ENCODE measurements around the gene CNN3.
A peak's percentile ranks its signal among the peaks of the same experiment; 100 is the strongest.

CNN3 gene

GRCh38 chr1:94887106-94887505, 39.8 kb downstream of the CNN3 start:
- DNase-seq (ENCODE audit: low spot score) (no peak), ATAC-seq (ENCODE audit: low read depth) (no peak)
- Histone ChIP-seq H3K4me3 (ENCODE audit: severe bottlenecking) (no peak overlapping the region), H3K27me3 (ENCODE audit: insufficient read depth, poor library complexity, severe bottlenecking) (no peaks in the 10 kb centered on the region), H3K36me3 (ENCODE audit: low read depth) (no peaks in the 10 kb centered on the region), H3K27ac (ENCODE audit: poor library complexity, severe bottlenecking) (no peak overlapping the region), H3K9me3 (ENCODE audit: severe bottlenecking) (no peaks in the 10 kb centered on the region), H3K4me1 (ENCODE audit: insufficient read depth, poor library complexity, severe bottlenecking) (peaks cover 8% of the 10 kb centered on the region)
- TF ChIP-seq CTCF (IDR thresholded peaks at IDR 0.05; ENCODE audit: poor library complexity, severe bottlenecking), result no peak

DNA sequence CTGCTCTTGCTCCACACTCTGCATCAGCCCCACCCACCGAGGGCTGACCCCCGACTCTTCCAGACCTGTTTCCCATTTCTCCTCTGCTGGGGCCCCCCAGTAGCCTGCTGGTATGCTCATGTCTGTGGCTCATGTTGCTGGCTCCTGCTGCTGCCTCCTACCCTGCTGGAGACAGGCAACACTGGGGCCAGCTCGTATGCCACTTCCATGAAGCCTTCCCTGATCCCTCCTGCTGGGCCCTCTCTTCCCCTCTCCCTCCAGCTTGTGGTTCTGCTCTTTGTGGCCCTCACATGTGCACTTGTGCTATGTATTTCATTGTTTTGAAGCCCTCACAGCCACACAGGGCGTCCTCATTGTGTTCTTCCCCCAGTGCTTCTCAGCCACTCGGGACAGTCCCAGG, 40.5 kb downstream of the CNN3 start:
- DNase-seq (ENCODE audit: low spot score) (no peak), ATAC-seq (ENCODE audit: low read depth) (no peak)
- no peak for TF ChIP-seq CTCF (IDR thresholded peaks at IDR 0.05; ENCODE audit: poor library complexity, severe bottlenecking)
- H3K4me1 ChIP-seq (ENCODE audit: insufficient read depth, poor library complexity, severe bottlenecking), result peaks cover 8% of the 10 kb centered on the region
- no peak overlapping the region for H3K27ac ChIP-seq (ENCODE audit: poor library complexity, severe bottlenecking)
- no peaks in the 10 kb centered on the region for H3K36me3 ChIP-seq (ENCODE audit: low read depth)
- H3K4me3 ChIP-seq (ENCODE audit: severe bottlenecking), result no peak overlapping the region
- H3K27me3 ChIP-seq (ENCODE audit: insufficient read depth, poor library complexity, severe bottlenecking), result no peaks in the 10 kb centered on the region
- no peaks in the 10 kb centered on the region for H3K9me3 ChIP-seq (ENCODE audit: severe bottlenecking)

DNA sequence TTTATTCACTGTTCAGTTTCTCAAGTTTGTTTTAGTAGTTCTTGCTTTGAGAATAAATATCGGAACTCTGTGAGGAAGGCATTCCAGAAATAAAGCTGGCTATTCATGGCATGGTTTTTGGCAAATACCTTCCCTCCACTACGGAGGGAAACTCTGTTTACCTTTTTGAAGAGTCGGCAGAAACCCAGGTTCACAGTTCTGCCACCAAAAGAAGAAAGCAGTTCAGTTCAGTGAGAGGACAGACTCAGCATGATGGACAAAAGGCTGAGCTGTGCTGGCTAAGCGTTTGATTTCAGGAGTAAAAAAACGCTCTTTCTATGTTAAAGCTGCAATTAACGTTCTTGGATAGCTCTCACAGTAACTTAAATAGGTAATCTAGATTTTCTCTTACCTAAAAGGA, 42.4 kb downstream of the CNN3 start:
- no peak for ATAC-seq (ENCODE audit: low read depth)
- Histone ChIP-seq H3K4me3 (ENCODE audit: severe bottlenecking) (no peak overlapping the region), H3K9me3 (ENCODE audit: severe bottlenecking) (no peaks in the 10 kb centered on the region), H3K4me1 (ENCODE audit: insufficient read depth, poor library complexity, severe bottlenecking) (peaks cover 8% of the 10 kb centered on the region), H3K27ac (ENCODE audit: poor library complexity, severe bottlenecking) (peak overlapping the region; percentile 3), H3K27me3 (ENCODE audit: insufficient read depth, poor library complexity, severe bottlenecking) (no peaks in the 10 kb centered on the region), H3K36me3 (ENCODE audit: low read depth) (no peaks in the 10 kb centered on the region)
- no peak for TF ChIP-seq CTCF (IDR thresholded peaks at IDR 0.05; ENCODE audit: poor library complexity, severe bottlenecking)
- DNase-seq (ENCODE audit: low spot score), result no peak

DNA sequence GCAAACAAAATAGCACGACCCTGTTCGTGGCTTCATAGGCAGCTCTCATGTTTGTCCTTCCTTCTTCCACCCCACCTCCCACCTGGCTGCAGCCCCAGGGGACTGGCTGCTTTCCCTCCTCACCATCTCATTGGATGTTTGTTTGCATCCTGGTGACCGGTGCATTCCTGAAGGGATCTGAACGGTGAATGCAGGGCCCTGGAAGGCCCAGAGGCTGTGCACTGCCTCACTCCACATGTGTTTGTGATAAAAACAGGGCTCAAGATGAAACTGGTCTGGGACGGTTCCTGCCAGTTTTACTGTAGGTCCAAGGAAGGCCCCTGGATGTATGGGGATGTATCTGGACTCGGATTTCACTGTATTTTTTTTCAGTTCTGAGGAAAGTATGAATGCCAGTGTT, 42.8 kb downstream of the CNN3 start:
- peak overlapping the region; percentile 3 for H3K27ac ChIP-seq (ENCODE audit: poor library complexity, severe bottlenecking)
- H3K27me3 ChIP-seq (ENCODE audit: insufficient read depth, poor library complexity, severe bottlenecking), result no peaks in the 10 kb centered on the region
- TF ChIP-seq CTCF (IDR thresholded peaks at IDR 0.05; ENCODE audit: poor library complexity, severe bottlenecking), result no peak
- no peak overlapping the region for H3K4me3 ChIP-seq (ENCODE audit: severe bottlenecking)
- H3K4me1 ChIP-seq (ENCODE audit: insufficient read depth, poor library complexity, severe bottlenecking), result peaks cover 8% of the 10 kb centered on the region
- no peaks in the 10 kb centered on the region for H3K9me3 ChIP-seq (ENCODE audit: severe bottlenecking)
- no peaks in the 10 kb centered on the region for H3K36me3 ChIP-seq (ENCODE audit: low read depth)
- DNase-seq (ENCODE audit: low spot score) (no peak), ATAC-seq (ENCODE audit: low read depth) (peak; percentile 56)

DNA sequence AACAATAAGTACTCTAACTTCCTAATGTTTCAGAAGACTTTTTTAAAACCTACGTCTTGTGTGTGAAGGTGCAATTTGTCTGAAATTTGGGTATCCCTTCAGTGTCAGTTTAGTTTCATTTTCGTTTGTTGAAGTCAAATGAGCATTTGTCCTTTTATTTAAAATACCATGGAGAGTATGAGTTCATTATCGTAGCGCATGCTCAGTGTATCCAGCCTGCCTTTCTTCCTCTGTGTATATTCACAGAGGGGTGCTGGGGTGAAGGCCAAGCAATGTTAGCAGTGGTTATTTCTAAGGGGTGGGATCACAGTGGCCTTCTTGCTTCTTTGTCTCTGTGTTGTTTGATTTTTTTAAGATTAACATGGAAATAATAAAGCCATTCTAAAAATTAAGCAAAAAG, 43.2 kb downstream of the CNN3 start:
- Histone ChIP-seq H3K27ac (ENCODE audit: poor library complexity, severe bottlenecking) (peak overlapping the region; percentile 3), H3K9me3 (ENCODE audit: severe bottlenecking) (no peaks in the 10 kb centered on the region), H3K27me3 (ENCODE audit: insufficient read depth, poor library complexity, severe bottlenecking) (no peaks in the 10 kb centered on the region), H3K4me1 (ENCODE audit: insufficient read depth, poor library complexity, severe bottlenecking) (peaks cover 8% of the 10 kb centered on the region), H3K36me3 (ENCODE audit: low read depth) (no peaks in the 10 kb centered on the region), H3K4me3 (ENCODE audit: severe bottlenecking) (no peak overlapping the region)
- DNase-seq (ENCODE audit: low spot score) (no peak), ATAC-seq (ENCODE audit: low read depth) (peak; percentile 50; the same call in 1 of the 3 replicates)
- no peak for TF ChIP-seq CTCF (IDR thresholded peaks at IDR 0.05; ENCODE audit: poor library complexity, severe bottlenecking)
